ENCODE measurements around the gene DEPP1.
A peak's percentile ranks its signal among the peaks of the same experiment; 100 is the strongest.

The DEPP1 gene

DNA sequence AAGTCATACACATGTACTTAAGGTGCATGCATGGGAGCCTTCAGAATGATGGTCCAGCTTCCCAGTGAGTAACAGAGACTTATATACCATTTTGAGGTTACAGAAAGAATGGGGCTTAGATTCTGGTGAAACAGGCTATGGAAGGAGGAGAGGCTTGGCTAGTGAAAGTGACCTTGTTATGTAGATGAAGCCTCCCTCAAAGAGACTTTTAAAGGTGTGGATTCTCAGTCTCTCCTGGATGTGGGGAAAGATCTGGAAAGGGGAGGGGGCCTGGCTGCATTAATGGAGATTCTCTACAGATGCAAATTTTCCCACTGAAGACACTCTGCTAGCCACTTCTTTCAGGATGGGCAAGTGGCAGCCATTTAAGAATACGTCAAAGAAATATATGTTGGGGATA is 13.5 kb downstream of the DEPP1 start:
- no peak for DNase-seq

DNA sequence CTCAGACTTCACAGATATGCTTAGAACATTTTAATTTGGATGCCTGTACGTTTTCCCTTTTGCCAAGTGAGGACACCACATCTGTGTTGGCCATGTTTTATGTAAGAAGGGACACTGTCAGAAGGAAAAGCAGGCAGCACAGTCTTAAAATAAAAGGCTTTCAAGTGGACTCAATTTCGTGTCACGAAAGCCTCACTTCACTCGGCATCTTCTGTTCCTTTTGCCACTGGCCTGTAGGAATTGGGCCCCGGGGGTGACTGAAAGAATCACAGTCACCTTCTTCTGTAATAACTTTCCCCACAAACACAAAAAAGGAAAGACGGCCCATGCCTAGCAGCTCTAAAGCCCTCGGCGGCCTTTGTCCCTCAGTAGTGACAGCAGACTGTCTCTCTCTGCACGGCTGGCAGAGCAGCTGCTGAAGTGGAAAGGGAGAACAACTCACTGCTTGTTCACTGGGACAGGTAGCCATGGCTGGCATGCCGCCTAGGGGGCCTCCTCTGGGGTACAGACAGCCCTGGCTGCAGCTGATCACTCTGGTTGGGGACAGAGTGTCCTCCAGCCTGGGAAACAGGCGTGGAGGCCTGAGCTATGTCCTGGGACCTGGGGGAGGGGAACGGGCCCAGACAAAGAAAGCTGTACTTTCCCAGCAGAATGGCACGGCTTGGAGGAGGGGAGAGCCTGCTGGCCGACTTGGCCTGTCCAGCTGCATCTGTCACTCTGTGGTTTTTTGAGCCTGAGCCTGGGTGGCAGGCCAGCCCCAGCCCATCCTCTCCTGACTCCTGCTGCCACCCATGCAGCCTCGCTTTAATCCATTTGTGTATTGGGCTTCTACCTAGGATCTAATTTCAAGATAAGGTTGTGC is 14.6 kb downstream of the DEPP1 start:
- no peak for DNase-seq

DNA sequence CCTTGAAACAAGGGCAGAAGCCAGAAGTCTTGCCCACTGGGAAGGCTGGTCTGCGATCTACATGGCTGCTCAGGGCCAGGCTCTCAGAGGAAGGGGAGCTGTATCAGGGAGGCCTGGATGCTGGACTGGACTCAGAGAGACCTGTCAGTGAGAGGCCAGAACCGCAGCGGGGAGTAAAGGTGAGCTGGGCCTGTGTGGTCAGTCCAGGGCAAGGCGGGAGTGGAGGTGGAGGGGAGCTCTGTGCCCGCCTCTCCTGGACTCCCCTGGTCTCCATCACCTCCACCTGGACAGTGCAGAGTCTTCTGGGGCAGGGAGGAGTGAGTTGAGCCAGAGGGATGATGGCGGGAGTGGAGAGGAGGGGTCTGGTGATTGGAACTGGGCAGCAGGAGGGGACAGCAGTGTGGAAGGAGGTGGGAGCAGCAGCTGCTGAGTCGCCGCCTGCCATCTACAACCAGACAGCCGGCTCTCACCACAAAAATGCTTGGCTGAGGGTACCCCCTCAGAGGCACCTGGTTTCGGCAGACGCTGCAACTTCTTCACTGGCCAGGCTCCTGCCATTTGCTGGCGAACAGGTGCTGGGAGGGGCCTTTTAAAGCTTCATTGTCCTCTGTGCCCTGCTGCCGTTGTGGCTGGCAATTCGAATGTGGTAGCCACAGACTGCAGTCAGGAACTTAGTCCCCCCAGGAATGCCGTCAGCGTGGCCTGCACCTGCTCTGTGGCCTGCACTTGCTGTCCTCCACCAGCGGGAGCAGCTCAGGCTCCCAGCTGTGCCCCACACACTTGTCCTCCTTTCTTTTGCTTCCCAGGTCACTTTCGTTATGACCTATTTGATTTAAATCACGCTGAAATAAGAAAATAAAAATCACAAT is 15.5 kb downstream of the DEPP1 start:
- no peak for DNase-seq

DNA sequence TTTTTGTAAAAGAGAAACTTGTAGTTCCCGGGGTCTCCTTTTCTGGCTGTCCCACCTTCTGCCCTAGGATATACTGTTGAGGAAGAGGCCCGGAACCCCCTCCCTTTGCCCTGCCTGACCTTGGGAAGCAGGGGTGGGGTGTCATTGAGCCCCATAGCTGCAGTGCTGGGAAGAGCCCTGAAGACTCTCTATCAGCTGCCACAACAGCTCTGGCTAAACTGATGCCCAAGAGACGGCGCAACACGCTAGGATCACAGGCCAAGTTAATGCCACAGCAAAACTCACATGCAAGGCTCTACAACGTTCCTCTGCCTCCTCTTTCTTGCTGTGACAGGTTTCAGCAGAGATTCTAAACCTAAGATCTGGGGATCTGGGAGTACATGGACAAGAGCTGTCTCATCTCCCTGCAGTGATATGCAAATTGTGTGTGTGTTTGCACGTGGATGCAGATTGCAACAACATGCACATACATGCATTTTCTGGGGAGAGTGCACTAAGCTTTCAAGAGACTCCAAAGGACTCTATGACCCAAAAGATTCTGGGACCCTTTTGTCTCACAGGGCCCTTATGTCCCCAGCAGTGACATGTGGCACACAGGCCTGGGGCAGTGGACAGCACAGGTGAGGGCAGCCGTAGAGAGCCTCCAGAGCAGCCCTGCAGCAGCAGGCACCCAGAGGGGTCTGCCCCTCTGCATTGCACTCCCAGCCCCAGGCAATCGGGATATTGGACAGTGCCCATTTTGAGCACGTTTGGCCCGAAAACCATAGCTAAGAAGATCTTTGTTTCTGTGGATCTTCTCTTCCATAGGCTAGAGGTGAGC is 16.5 kb downstream of the DEPP1 start:
- DNase-seq, result no peak

DNA sequence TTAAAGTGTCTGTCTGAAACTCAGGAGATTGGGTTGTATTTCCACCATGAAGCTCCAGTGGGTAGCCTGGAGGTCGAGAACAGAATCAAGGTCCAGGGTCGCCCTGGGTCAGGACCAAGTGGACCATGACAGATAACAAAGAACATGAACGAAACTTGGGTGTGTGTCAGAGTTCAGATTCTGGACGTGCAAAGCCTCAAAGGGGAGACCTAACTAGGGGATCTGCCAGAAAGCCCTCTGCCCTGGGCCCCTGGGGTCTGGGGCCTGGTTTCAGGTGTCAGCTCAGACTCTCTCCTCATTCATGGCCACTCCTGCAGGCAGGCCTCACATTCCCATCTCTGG is 17.4 kb downstream of the DEPP1 start:
- DNase-seq, result no peak

DNA sequence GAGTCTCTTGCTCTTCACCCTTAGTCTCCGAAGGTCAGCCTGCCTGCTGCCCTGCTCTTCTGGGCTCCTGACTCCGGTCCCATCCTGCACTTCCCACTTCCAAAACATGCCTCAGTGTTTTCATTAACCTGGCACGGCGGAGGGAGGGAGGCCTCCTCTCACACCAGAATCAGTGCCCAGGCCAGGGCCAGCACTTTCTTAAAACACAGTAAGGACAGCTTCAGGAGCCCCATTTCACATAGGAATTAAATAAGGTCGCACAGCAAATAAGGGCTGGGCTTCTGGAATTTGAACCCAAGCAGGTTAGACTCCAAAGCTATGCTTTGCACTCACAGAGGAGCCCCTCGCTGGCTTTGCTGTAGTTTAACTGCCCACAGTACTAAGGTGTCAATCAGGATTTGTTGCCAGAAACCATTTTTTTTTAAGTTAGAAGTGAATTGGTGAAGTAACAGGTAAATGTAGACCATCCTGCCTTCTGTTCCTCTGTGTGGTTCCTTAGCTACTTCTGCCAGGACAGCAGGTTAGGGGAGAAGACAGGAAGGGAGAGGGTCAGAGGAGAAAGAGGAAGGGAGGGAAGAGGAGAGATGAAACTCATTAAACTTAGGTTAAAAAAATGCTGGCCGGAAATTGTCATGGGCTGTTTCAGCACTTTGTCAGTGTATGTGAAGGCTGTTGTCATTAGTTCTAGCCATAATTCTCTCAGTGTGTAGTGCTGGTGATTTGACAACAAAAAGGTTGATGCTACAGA is 18.0 kb downstream of the DEPP1 start:
- no peak for DNase-seq

DNA sequence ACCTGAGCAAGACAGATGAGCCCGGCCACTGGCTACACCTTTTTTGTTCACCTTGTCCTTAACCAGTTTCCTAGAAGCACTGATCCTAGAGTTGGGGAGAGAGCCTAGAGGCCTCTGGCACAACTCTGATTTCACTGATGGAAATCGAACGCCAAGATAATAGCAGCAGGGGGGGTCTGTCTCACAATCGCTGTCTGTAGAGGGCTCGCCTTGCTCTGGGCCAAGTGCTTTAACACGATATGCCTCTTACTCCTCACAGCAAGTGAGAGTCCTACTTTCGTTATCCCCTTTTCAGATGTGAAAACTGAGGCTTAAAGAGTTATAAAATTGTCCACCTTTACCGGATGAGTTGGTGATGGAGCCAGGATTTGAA is 18.5 kb downstream of the DEPP1 start:
- no peak for DNase-seq

DNA sequence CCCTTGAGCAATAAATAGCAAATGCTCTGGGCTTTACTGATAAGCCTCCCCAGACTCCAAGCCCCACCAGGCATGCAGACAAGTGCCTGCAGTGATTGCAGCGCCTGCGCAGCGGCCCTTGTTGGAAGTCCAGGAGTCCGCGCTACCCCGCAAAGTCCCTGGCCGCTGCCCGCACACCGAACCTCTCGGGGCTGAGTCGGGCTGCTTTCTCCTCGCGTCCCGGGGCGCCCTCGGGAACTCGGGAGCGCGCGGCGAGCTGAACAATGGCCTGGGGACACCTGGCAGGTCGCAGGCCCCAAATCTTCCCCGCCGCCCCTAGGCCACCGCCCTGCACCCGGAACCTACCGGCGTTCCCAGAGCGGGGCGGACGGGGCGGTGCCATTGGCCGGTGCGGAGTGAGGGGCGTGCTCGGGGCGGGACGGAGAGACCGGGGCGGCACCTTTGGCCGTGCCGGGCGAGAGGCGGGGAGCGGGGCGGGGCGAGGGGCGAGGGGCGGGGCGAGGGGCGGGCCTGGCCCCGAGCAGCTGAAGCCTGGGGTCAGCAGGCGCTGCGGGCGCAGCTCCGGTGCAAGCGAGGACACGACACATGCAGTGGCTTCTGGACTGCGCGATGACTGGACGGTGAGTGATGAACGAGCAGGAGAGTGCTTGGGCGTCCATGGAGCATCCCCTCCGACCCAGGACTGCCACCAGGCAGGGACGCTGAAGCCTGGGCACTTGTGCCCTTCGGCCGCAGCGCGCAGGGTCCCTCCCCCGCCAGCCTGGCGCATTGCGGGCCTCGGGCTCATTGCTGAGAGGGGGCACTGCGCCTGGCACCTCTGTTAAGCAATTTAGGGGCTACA is 19.1 kb downstream of the DEPP1 start, which contains the start of gene RASSF4:
TSS of gene RASSF4 (plus strand) at position 556 of the 841 bp plus-strand sequence. CDS start 10,401 bp downstream, outside the sequence.
- peak; percentile 94 for DNase-seq

DNA sequence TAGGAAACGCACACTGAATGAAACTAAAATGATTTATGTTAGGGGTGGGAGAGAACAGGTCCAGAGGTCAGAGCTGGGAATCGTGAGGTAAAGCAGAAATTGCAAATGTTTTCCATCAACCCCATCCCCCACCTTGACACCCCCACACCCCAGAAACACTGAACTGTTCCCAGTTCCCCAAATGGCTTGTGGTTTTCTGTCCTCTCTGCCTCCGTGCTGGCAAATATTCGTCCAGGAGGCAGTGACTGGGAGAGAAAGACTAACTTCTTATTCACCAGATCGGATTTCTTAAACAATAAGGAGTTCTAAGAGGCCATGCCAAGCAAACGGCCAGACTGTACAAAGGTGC is 19.7 kb downstream of the DEPP1 start:
- DNase-seq, result no peak

DNA sequence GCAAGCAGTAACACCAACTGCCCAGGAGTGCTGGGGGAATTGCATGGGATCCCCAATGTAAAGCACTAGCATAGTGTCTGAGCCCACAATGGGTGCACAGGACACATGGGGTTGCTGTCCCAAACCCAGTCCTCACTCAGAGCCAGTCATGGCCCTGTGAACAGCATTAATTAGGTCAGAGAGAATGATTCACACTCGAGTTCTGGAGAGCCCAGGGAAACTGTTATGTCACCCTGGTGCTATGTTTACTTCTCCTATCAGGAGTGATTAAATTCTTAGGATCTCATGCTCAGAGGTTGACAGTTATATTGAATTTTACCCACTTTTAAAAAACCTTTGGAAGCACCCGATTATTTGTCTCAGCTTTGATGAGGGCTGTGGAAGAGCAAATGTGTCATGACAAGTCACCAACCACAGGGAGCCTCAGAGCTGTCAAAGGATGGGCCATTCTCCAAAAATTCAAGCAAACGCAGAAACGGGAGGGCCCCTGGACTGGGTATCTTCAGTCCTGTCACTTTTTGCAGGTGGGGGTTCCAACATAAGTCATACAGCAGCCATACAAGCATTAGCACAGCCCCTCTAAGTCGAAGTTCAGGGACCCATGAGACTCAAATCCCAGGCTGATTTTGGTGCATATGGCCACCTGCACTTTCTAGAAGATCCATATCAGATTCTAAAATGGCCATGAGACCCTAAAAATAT is 20.3 kb downstream of the DEPP1 start:
- no peak for DNase-seq

DNA sequence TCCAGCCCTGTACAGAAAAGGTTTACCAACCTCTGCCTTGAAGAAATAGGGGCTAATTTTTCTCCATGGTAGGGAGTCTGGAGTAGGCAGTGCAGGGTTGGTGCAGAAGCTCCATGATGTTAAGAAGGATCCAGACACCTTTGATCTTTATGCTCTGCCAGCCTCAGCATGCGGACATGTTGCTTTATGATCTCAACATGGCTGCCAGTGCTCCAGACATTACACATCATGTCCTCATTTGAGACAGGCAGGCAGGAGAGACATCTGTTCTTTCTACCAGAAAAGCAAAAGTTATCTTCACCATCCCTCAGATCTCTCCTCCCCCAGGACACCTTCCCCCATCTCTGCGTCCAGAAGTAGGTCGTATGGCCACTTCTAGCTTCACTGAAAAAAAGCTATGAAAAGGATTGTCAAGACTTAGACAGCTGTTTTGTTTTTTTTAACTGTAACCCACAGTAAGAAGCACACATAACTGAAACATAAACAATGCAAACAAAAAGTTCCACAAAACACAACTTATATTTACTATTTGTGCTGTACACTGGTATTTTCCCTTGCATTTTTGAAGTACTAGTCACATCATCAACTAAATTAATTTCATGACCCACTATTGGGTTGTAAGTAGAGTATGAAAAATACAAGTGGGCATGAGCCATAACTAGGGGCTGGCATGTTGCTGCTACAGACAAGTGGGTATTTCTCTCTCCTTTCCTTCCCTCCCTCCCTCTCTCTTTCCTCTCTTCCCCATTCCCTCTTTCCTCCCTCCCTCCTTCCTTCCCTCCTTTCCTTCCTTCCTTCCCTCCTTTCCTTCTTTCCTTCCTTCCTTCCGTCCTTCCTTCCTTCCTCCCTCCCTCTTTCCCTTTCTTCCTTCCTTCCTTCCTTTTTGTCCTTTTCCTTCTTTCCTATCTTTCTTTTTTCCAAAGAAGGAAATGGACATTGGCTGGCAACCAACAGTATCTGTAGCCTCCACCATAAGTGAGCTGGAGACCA is 21.6 kb downstream of the DEPP1 start:
- DNase-seq, result no peak

DNA sequence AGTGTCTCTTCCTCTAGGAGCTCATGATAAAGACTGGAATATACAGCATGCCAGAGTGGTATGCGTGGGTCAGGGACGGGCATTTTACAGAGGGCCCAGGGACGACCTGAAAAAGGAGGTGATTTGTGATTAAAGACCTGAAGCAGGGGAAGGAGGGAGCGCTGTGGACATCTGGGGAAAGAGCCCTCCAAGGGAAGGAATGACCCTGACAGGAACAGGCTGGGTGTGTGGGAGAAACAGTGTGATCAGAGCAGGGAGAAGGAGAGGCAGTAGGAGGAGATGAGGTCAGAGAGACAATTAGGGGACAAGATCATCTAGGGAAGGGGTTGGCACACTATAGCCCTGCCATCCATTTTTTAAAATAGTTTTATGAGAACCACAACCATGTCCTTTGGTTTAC is 22.4 kb downstream of the DEPP1 start:
- DNase-seq, result no peak

DNA sequence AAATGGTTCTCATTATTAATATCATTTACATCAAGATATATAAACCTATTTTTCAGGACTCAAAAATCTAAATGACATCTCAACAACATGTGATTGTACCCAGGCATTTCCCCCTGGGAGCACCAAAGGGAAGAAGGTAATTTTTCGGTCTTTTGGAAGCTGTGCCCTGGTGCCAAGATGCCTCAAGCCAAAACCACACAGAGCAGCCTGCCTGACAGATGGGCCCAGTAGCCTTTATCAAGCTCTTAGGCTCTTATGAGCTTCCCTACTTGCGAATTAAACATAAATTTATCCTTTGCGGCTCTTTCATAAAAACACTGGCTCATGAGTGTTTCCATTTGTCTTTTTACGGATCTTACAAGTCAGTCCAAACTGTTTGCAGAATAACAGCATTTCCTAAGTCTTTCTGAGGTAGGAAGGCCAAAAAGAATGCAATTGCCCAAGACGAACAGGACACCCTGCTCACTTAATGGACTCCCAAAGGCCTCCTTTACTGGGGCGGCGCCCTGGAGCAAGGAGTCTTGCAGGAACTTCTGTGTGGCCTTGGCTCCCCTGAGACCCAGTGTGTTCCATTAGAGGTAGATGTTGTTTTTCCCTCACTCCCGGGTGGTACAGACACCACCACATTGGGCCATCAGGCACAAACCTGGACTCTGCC is 23.1 kb downstream of the DEPP1 start:
- no peak for DNase-seq

DNA sequence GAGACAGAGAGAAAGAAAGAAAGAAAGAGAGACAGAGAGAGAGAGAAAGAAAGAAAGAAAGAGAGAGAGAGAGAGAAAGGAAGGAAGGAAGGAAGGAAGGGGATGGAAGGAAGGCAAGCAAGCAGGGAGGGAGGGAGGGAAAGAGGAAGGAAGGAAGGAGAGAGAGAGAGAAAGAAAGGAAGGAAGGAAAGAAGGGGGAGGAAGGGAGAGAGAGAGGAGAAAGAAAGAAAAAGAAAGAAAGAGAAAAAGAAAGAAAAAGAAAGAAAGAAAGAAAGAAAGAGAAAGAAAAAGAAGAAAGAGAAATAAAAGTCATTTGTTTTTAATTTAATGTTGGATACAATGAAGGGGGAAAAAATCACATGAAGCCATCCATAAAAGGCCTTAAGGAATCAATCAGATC is 23.6 kb downstream of the DEPP1 start:
- no peak for DNase-seq

DNA sequence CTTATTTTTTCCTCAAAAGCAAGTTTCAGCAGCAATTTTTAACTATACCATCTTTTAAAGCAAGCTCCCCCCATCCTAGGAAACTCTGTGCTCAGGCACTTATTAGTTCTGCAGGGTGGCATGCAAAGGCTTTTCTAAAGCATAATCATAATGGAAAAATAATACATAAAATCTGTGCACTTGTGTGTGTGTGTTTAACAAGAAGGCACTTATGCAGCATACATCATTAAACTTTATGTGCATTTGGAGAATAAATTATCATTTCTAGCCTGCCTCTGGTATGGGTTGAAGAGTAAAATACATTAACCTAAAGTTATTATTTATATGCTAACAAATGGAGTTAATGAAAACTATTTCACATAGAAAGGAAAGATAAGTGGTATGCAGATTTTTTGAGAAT is 24.6 kb downstream of the DEPP1 start:
- no peak for DNase-seq

DNA sequence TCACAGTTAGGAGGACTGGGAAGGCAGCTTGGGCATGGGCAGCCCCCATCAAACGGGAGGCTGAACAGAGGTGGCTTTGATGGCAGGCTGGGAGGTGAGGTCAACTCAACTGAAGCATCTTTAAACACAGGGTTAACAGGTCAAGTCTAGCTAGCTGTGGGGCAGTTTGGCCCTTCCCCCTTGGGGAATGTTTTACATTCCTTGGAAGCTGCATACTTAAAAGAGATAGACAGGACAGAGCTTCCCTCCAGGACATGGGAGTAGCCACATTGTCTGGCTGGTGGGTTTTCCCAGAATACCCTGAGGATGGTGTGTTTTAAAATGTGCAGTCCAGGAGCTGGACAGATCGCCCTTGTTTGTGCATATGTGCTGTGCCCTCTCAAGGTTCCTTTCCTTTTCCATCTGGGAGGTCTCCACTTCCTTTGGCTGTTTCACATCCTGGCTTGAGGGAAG is 25.8 kb downstream of the DEPP1 start:
- no peak for DNase-seq

DNA sequence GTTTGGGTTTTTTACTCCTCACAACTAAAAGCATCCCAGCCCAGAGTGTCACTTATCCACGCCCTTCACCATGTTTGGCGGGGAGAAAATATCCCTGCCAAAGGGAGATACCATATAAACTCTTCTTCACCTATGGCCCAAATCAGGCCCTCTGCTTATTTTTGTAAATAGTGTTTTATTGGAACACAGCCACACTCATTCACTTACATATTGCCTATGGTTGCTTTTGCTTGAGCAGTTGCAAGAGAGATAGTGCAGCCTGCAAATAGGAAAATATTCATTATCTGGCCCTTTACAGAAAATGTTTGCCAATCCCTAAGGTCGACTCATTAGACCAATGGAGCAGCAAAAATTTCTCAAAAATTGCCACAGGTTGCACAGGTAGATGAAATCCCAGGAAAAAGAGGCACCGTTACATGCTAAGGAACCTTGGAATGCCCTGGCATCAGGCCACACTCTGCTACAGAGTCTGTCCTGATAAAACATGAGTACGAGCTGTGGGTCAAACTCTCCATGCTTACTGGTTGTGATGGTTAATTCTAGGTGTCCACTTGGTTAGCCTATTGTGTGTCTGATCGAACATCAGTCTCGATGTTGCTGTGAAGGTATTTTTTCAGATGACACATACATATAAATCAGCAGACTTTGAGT is 26.9 kb downstream of the DEPP1 start:
- no peak for DNase-seq
